ENCODE results near the gene SPG7. TPM values are rescaled to one million over a fixed set of nuclear protein-coding genes. Genes with fewer than 3 reads are reported as not detected.
"Not testable (repeated sequence)": the region's sequence is repeated elsewhere in the genome, so short reads cannot be mapped to it uniquely, and the experiment has no call there.

The SPG7 gene
- 115 and 125 TPM in 2 replicates for total RNA-seq

- Mint-ChIP-seq H3K4me1 (ENCODE audit: low read depth) (peaks cover 24% of the 10 kb centered on the region), H3K27me3 (ENCODE audit: low read depth) (no peaks in the 10 kb centered on the region), H3K4me3 (ENCODE audit: low read depth) (peak within 1 kb of the TSS; percentile 90), H3K36me3 (ENCODE audit: low read depth) (peaks cover 8% of the 10 kb centered on the region), H3K9me3 (no peaks in the 10 kb centered on the region), H3K27ac (peak within 1 kb of the TSS; percentile 90)
- intact Hi-C loops (cut with micrococcal nuclease) = loop anchor here (1.0 to 5.0 kb wide), 6 partner anchors 18 to 266 kb away; partner anchors contain the start of genes ANKRD11 and RPL13
- DNase-seq (ENCODE audit: low spot score) = peak; percentile 91
These were observed at the start of gene SPG7 for GRCh38 chr16:89507834-89508590. SPG7 (plus strand) TSS chr16:89508403; CDS start chr16:89508418, 15 bp downstream.

GRCh38 chr16:89458551-89458950, 49.7 kb upstream of the SPG7 start:
- no peaks in the 10 kb centered on the region for H3K9me3 Mint-ChIP-seq
- intact Hi-C loops (cut with micrococcal nuclease) = no loop called here
- peaks cover 28% of the 10 kb centered on the region for H3K36me3 Mint-ChIP-seq (ENCODE audit: low read depth)
- H3K4me1 Mint-ChIP-seq (ENCODE audit: low read depth) = peaks cover 38% of the 10 kb centered on the region
- no peaks in the 10 kb centered on the region for H3K27me3 Mint-ChIP-seq (ENCODE audit: low read depth)
- no peak for DNase-seq (ENCODE audit: low spot score)
- H3K4me3 Mint-ChIP-seq (ENCODE audit: low read depth) = no peak overlapping the region
- peak overlapping the region; percentile 31 for H3K27ac Mint-ChIP-seq

GRCh38 chr16:89458967-89459366, 49.2 kb upstream of the SPG7 start:
- DNase-seq (ENCODE audit: low spot score) = no peak
- Mint-ChIP-seq H3K27me3 (ENCODE audit: low read depth) (no peaks in the 10 kb centered on the region), H3K4me3 (ENCODE audit: low read depth) (no peak overlapping the region), H3K27ac (peak overlapping the region; percentile 31), H3K9me3 (no peaks in the 10 kb centered on the region), H3K36me3 (ENCODE audit: low read depth) (peaks cover 28% of the 10 kb centered on the region), H3K4me1 (ENCODE audit: low read depth) (peaks cover 34% of the 10 kb centered on the region)
- intact Hi-C loops (cut with micrococcal nuclease) = no loop called here

- no peaks in the 10 kb centered on the region for H3K9me3 Mint-ChIP-seq
- H3K27ac Mint-ChIP-seq = no peak overlapping the region
- peaks cover 36% of the 10 kb centered on the region for H3K4me1 Mint-ChIP-seq (ENCODE audit: low read depth)
- peaks cover 28% of the 10 kb centered on the region for H3K36me3 Mint-ChIP-seq (ENCODE audit: low read depth)
- no peak for DNase-seq (ENCODE audit: low spot score)
- intact Hi-C loops (cut with micrococcal nuclease) = no loop called here
- no peaks in the 10 kb centered on the region for H3K27me3 Mint-ChIP-seq (ENCODE audit: low read depth)
- H3K4me3 Mint-ChIP-seq (ENCODE audit: low read depth) = no peak overlapping the region
These were observed 47.6 kb upstream of the SPG7 start for GRCh38 chr16:89460556-89460955.

GRCh38 chr16:89461890-89462289, 46.3 kb upstream of the SPG7 start:
- Mint-ChIP-seq H3K4me1 (ENCODE audit: low read depth) (peaks cover 37% of the 10 kb centered on the region), H3K36me3 (ENCODE audit: low read depth) (peaks cover 33% of the 10 kb centered on the region)
- H3K27ac Mint-ChIP-seq; H3K9me3 Mint-ChIP-seq; DNase-seq (ENCODE audit: low spot score); H3K4me3 Mint-ChIP-seq (ENCODE audit: low read depth); intact Hi-C loops (cut with micrococcal nuclease); H3K27me3 Mint-ChIP-seq (ENCODE audit: low read depth): not testable (repeated sequence)

GRCh38 chr16:89462639-89463038, 45.6 kb upstream of the SPG7 start:
- H3K9me3 Mint-ChIP-seq; DNase-seq (ENCODE audit: low spot score); H3K4me3 Mint-ChIP-seq (ENCODE audit: low read depth); H3K27ac Mint-ChIP-seq; intact Hi-C loops (cut with micrococcal nuclease); H3K27me3 Mint-ChIP-seq (ENCODE audit: low read depth): not testable (repeated sequence)
- Mint-ChIP-seq H3K36me3 (ENCODE audit: low read depth) (peaks cover 31% of the 10 kb centered on the region), H3K4me1 (ENCODE audit: low read depth) (peaks cover 43% of the 10 kb centered on the region)

GRCh38 chr16:89463312-89463711, 44.9 kb upstream of the SPG7 start:
- H3K36me3 Mint-ChIP-seq (ENCODE audit: low read depth) = peaks cover 29% of the 10 kb centered on the region
- H3K27ac Mint-ChIP-seq; intact Hi-C loops (cut with micrococcal nuclease); H3K27me3 Mint-ChIP-seq (ENCODE audit: low read depth); DNase-seq (ENCODE audit: low spot score); H3K4me3 Mint-ChIP-seq (ENCODE audit: low read depth); H3K9me3 Mint-ChIP-seq: not testable (repeated sequence)
- peaks cover 44% of the 10 kb centered on the region for H3K4me1 Mint-ChIP-seq (ENCODE audit: low read depth)

- intact Hi-C loops (cut with micrococcal nuclease) = no loop called here
- Mint-ChIP-seq H3K27ac (peak overlapping the region; percentile 55), H3K27me3 (ENCODE audit: low read depth) (no peaks in the 10 kb centered on the region), H3K4me1 (ENCODE audit: low read depth) (peaks cover 31% of the 10 kb centered on the region), H3K36me3 (ENCODE audit: low read depth) (peaks cover 17% of the 10 kb centered on the region), H3K9me3 (no peaks in the 10 kb centered on the region), H3K4me3 (ENCODE audit: low read depth) (no peak overlapping the region)
- DNase-seq (ENCODE audit: low spot score) = no peak
These were observed 41.3 kb upstream of the SPG7 start for GRCh38 chr16:89466920-89467319.

GRCh38 chr16:89467382-89467781, 40.8 kb upstream of the SPG7 start:
- Mint-ChIP-seq H3K4me1 (ENCODE audit: low read depth) (peaks cover 36% of the 10 kb centered on the region), H3K27ac (peak overlapping the region; percentile 55)

GRCh38 chr16:89472711-89473075, 35.5 kb upstream of the SPG7 start:
- Mint-ChIP-seq H3K27ac (no peak overlapping the region), H3K4me3 (ENCODE audit: low read depth) (no peak overlapping the region)

More at GRCh38 chr16:89467382-89467781, 40.8 kb upstream of the SPG7 start:
- H3K9me3 Mint-ChIP-seq = no peaks in the 10 kb centered on the region
- H3K27me3 Mint-ChIP-seq (ENCODE audit: low read depth) = no peaks in the 10 kb centered on the region
- H3K4me3 Mint-ChIP-seq (ENCODE audit: low read depth) = no peak overlapping the region
- intact Hi-C loops (cut with micrococcal nuclease) = no loop called here
- DNase-seq (ENCODE audit: low spot score) = no peak
- H3K36me3 Mint-ChIP-seq (ENCODE audit: low read depth) = peaks cover 17% of the 10 kb centered on the region

GRCh38 chr16:89473136-89473712, 35.0 kb upstream of the SPG7 start:
- Mint-ChIP-seq H3K4me1 (ENCODE audit: low read depth) (peaks cover 55% of the 10 kb centered on the region), H3K36me3 (ENCODE audit: low read depth) (peaks cover 17% of the 10 kb centered on the region), H3K27ac (no peak overlapping the region), H3K27me3 (ENCODE audit: low read depth) (no peaks in the 10 kb centered on the region), H3K9me3 (no peaks in the 10 kb centered on the region), H3K4me3 (ENCODE audit: low read depth) (no peak overlapping the region)
- no peak for DNase-seq (ENCODE audit: low spot score)
- intact Hi-C loops (cut with micrococcal nuclease) = no loop called here

More at GRCh38 chr16:89472711-89473075, 35.5 kb upstream of the SPG7 start:
- Mint-ChIP-seq H3K27me3 (ENCODE audit: low read depth) (no peaks in the 10 kb centered on the region), H3K36me3 (ENCODE audit: low read depth) (peaks cover 17% of the 10 kb centered on the region), H3K9me3 (no peaks in the 10 kb centered on the region), H3K4me1 (ENCODE audit: low read depth) (peaks cover 51% of the 10 kb centered on the region)
- DNase-seq (ENCODE audit: low spot score) = no peak
- intact Hi-C loops (cut with micrococcal nuclease) = no loop called here

GRCh38 chr16:89473791-89474414, 34.3 kb upstream of the SPG7 start:
- Mint-ChIP-seq H3K9me3 (no peaks in the 10 kb centered on the region), H3K27me3 (ENCODE audit: low read depth) (no peaks in the 10 kb centered on the region), H3K27ac (peak overlapping the region; percentile 34), H3K4me3 (ENCODE audit: low read depth) (no peak overlapping the region), H3K4me1 (ENCODE audit: low read depth) (peaks cover 62% of the 10 kb centered on the region), H3K36me3 (ENCODE audit: low read depth) (peaks cover 17% of the 10 kb centered on the region)
- no peak for DNase-seq (ENCODE audit: low spot score)
- intact Hi-C loops (cut with micrococcal nuclease) = no loop called here

- Mint-ChIP-seq H3K27ac (no peak overlapping the region), H3K4me3 (ENCODE audit: low read depth) (no peak overlapping the region), H3K36me3 (ENCODE audit: low read depth) (peaks cover 15% of the 10 kb centered on the region), H3K9me3 (no peaks in the 10 kb centered on the region), H3K27me3 (ENCODE audit: low read depth) (no peaks in the 10 kb centered on the region), H3K4me1 (ENCODE audit: low read depth) (peaks cover 64% of the 10 kb centered on the region)
- intact Hi-C loops (cut with micrococcal nuclease) = no loop called here
- DNase-seq (ENCODE audit: low spot score) = no peak
These were observed 33.1 kb upstream of the SPG7 start for GRCh38 chr16:89475144-89475543.
